T-helper 9 cell (primary cell): ENCODE data around the gene MED17.
A peak's percentile ranks its signal among the peaks of the same experiment; 100 is the strongest.
"Not testable (repeated sequence)": the region's sequence is repeated elsewhere in the genome, so short reads cannot be mapped to it uniquely, and the experiment has no call there.

Experiments
- DNase-seq: peaks from one replicate; pipeline ENCODE4 v3.0.0-alpha.2; 2020
- total RNA-seq, 2 donors: gene quantifications; one replicate each; lab custom pipeline; 2026; lab: John Stamatoyannopoulos, UW

Gene MED17
- 26.9 to 47.1 reads per million in 2 donors for total RNA-seq

- DNase-seq, result peak; percentile 82
Observed at GRCh38 chr11:93784145-93784934, at the start of gene MED17. Gene MED17 (plus strand): TSS chr11:93784282. CDS start chr11:93784514, 232 bp downstream.

GRCh38 chr11:93734427-93735222 lies 49.5 kb upstream of the MED17 start:
- no peak for DNase-seq

- no peak for DNase-seq
Observed at GRCh38 chr11:93735627-93736026, 48.5 kb upstream of the MED17 start.

GRCh38 chr11:93736129-93736528 lies 48.0 kb upstream of the MED17 start:
- no peak for DNase-seq

- no peak for DNase-seq
Observed at GRCh38 chr11:93737904-93738612, 46.0 kb upstream of the MED17 start.

GRCh38 chr11:93738647-93739081 lies 45.4 kb upstream of the MED17 start:
- no peak for DNase-seq

- DNase-seq, result peak; percentile 19
Observed at GRCh38 chr11:93740031-93740729, 43.9 kb upstream of the MED17 start.

GRCh38 chr11:93740730-93741093 lies 43.4 kb upstream of the MED17 start:
- peak; percentile 43 for DNase-seq

GRCh38 chr11:93741094-93741881 lies 42.8 kb upstream of the MED17 start, which contains the start of the genes C11orf54 and TAF1D:
Gene C11orf54 (plus strand): TSS chr11:93741672. CDS start chr11:93747394, 5,722 bp downstream.
Gene TAF1D (minus strand): TSS chr11:93741495. CDS start chr11:93739304, 2,191 bp downstream.
- peak; percentile 92 for DNase-seq

- DNase-seq, result no peak
Observed at GRCh38 chr11:93741882-93742226, 42.2 kb upstream of the MED17 start.

GRCh38 chr11:93743291-93743690 lies 40.8 kb upstream of the MED17 start:
- no peak for DNase-seq

- no peak for DNase-seq
Observed at GRCh38 chr11:93744669-93745004, 39.4 kb upstream of the MED17 start.

- not testable (repeated sequence) for DNase-seq
Observed at GRCh38 chr11:93745005-93745755, 38.9 kb upstream of the MED17 start.

- DNase-seq, result no peak
Observed at GRCh38 chr11:93746101-93746500, 38.0 kb upstream of the MED17 start.

GRCh38 chr11:93747122-93747521 lies 37.0 kb upstream of the MED17 start:
- DNase-seq, result no peak

- DNase-seq, result no peak
Observed at GRCh38 chr11:93751001-93751400, 33.1 kb upstream of the MED17 start.

GRCh38 chr11:93753241-93753640 lies 30.8 kb upstream of the MED17 start:
- DNase-seq, result no peak

- no peak for DNase-seq
Observed at GRCh38 chr11:93756748-93757147, 27.3 kb upstream of the MED17 start.

- no peak for DNase-seq
Observed at GRCh38 chr11:93757301-93757700, 26.8 kb upstream of the MED17 start.

GRCh38 chr11:93757924-93758865 lies 25.9 kb upstream of the MED17 start:
- DNase-seq, result no peak
